Hippocampal formation (tissue), 2 donors: ENCODE measurements around the gene LSM14B.
"Not testable (repeated sequence)": the region's sequence is repeated elsewhere in the genome, so short reads cannot be mapped to it uniquely, and the experiment has no call there.

Source experiments
- DNase-seq, 2 donors: peaks; one replicate each; lab custom pipeline; 2025; lab: John Stamatoyannopoulos, UW

Gene LSM14B

GRCh38 chr20:62146019-62146755, 23.9 kb downstream of the LSM14B start:
- no peak for DNase-seq

GRCh38 chr20:62147125-62147524, 24.9 kb downstream of the LSM14B start:
- DNase-seq = no peak

DNA sequence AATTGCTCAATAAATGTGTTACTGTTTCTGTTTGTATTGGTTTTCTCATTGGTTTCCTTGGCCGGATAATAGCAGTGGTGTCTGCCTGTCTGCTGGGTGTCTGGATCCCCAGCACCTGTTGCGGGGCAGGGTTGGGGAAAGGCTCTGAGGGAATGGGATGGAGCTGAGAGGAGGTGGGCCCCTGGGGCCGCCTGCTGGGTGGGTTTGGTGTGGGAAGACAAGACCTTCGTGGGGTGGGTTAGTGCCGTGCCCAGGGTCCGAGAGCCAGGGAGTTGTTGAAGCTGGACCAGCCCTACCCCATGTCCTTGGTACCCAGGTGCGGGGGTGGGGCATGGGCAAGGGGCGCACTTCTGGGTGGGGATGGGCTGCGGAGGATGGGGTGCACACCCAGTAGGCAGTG, 25.3 kb downstream of the LSM14B start:
- DNase-seq = no peak

DNA sequence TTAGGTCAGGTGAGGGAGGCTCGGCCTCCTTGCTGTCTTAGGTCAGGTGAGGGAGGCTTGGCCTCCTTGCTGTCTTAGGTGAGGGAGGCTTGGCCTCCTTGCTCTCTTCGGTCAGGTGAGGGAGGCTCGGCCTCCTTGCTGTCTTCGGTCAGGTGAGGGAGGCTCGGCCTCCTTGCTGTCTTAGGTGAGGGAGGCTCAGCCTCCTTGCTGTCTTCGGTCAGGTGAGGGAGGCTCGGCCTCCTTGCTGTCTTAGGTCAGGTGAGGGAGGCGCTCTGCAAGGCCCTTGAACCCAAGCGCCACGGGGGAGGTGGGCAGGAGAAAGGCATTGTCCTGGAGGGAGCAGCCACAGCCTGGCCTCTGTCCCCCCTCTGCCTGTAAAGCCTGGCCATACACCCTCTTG, 26.1 kb downstream of the LSM14B start:
- not testable (repeated sequence) for DNase-seq

DNA sequence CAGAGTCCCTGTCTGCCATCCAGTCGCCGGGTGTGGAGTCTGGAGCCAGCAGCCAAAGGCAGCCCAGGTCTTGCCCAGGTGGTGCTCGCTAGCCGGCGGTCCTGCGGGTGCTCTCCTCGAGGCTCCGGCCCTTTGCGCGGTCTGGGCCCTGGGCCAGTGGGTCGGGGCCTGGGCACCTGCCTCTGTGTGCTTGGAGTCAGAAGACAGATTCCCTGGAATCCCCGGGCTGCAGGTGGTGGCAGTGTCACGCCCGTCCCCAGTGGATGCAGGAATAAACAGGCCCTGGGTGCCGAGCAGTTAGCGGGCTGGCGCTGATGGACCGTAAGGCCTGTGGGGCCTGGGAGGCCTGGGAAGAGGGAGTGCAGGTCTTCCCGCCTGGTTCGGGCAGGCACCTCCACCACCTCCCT, 26.6 kb downstream of the LSM14B start:
- no peak for DNase-seq

DNA sequence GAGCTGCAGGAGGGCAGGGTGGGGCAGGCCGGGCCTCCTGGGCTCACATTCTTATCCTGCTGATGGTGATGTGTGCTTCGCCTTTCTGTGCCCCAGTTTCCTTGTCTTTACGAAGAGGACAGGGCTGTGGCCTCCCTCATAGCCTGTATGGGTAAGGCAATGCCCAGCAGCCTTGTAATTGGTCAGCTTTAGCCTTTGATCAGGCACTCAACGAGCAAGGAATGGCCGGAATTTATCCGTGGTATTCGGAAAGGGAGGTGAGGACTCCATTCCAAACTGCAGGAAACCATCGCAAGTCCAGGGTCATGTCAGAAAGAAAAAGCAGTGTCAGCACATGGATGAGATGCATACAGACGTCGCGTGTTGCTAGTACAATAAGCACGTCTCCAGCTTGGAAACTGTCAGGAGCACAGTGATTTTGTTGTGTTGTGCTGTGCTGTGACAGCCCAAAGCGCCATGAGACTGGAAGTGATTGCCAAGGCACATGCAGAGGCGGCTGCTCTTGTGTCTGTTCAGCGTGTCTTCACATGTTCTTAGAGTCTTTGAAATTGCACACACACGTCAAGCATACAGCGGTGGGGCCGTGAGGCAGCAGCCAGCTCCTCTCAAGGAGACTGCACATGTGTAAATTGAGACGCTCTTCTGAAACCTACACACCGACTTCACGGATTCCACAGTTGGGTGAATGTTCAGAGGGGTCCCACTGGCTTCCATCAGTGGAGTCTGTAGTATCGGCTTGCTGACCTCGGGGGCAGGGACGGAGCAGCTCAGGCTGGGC, 27.4 kb downstream of the LSM14B start:
- no peak for DNase-seq

GRCh38 chr20:62150310-62150575, 28.0 kb downstream of the LSM14B start:
- no peak for DNase-seq

GRCh38 chr20:62151225-62151624, 28.9 kb downstream of the LSM14B start:
- DNase-seq = no peak

- no peak for DNase-seq
Measured at GRCh38 chr20:62151835-62152364, 29.6 kb downstream of the LSM14B start.

GRCh38 chr20:62155428-62156253, 33.4 kb downstream of the LSM14B start:
- DNase-seq = no peak

- DNase-seq = no peak
Measured at GRCh38 chr20:62156254-62156556, 33.9 kb downstream of the LSM14B start.

- DNase-seq = no peak
Measured at GRCh38 chr20:62156592-62157386, 34.5 kb downstream of the LSM14B start.

- DNase-seq = no peak
Measured at GRCh38 chr20:62157387-62158087, 35.3 kb downstream of the LSM14B start.

DNA sequence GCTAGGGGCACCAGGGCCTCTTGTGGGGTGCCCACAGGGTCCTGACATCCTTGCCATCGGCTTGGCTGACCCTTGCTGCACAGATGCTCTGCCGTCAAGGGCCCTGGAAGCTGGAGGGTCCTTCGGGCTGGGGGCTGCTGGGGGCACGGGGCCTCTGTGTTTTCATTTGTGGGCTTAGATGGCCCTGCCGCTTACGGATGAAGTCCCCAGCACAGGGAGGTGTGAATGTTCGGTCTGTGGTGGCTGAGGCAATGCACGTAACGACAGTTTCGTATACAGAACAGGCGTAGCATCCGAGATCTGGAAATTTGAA, 35.8 kb downstream of the LSM14B start:
- no peak for DNase-seq

DNA sequence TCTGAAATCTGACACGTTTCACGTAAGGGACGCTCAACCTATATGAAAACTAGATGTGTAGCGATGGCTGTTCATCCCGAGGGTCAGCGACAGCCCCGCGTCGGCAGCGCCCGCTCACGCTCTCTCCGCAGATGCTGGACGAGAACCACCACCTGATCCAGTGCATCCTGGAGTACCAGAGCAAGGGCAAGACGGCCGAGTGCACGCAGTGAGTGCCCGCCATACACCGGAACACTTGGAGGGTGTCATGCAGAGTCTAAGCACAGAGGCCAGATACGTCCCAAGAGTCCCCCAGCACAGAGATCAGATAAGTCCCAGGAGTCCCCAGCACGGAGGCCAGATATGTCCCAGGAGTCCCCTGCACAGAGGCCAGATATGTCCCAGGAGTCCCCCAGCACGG, 36.3 kb downstream of the LSM14B start:
- DNase-seq = no peak

DNA sequence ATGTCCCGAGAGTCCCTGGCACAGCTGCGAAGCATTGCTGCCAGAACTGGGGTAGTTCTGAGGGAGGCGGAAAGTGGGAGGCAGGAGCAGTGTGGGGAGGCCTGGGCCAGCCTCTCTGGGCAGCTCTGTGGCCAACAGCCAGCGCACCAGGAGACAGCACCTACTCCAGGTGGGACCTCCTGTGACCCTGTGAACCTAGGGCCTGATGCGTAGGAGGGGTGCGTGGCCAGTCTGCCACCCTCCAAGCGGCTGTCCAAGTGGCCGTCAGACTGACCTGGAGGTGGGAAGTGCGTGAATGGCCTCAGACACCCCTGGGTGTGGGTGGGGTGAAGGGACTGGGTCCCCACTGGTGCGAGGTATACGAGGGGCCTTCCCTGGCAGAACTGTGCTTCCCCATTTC, 36.8 kb downstream of the LSM14B start:
- DNase-seq = no peak

DNA sequence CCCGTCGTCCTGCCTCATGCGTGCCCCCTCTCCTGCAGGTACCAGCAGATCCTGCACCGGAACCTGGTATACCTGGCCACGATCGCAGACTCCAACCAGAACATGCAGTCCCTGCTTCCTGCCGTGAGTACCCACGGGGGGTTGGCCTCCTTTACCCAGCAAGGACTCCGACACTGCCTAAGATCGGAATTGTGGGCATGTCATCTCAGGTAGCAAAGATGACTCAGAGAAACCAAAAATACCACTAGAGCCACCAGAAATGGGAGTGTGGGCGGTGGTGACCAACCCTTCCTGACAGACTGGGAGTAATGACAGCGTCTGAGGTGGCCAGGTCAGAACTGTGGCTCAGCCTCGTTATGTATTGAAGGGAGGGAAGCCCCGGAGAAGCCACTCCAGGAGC, 37.6 kb downstream of the LSM14B start:
- DNase-seq = no peak

DNA sequence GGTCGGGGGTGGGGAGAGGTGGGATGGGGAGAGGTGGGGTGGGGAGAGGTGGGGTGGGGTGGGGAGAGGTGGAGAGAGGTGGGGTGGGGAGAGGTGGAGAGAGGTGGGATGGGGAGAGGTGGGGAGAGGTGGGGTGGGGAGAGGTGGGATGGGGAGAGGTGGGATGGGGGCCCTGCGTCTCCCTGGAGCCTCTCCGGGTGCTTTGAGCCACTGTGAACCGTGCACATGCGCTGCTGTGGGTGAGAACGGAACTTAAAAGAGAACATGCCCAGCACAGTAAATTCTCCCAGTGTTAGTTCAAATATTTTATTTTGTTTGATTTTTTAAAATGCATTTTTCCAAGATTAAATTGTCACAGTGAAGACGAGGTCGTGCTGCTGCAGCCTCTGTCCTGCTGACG, 38.0 kb downstream of the LSM14B start:
- DNase-seq = no peak

- DNase-seq = no peak
Measured at GRCh38 chr20:62160876-62161275, 38.6 kb downstream of the LSM14B start.

DNA sequence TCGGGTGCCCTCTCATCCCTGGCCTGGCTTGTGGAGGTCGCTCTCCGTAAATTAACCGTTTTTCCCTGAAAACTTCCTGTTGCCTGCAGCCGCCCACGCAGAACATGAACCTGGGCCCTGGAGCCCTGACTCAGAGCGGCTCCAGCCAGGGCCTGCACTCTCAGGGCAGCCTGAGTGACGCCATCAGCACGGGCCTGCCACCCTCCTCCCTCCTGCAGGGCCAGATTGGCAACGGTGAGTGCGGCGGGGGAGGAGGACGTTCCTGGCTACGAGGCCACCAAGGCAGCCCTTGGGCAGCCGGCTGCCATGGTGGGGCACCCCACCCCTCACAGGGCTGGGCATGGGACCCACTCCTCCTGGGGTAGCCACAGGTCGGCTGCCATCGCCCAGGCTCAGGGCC, 39.1 kb downstream of the LSM14B start:
- DNase-seq = no peak

- no peak for DNase-seq
Measured at GRCh38 chr20:62162765-62163484, 40.6 kb downstream of the LSM14B start.
